Left lung (tissue), 10 donors: ENCODE results near the gene HIVEP3. TPM values are rescaled to one million over a fixed set of nuclear protein-coding genes. Genes with fewer than 3 reads are reported as not detected.

Experiments used
- ATAC-seq: fragments of 200-7000 bp; cut with Tn5 transposase; one replicate; pipeline ENCODE4 v1.9.1; 2020; ENCODE audit warnings: moderate library complexity
- DNase-seq, 4 donors: peaks; one replicate each; pipeline ENCODE4 v3.0.0-alpha.2; 2013 to 2020
- H3K27ac ChIP-seq, 2 donors: fragments of 200-600 bp; sonication (generic) in 1 of 2; one replicate each; pipeline versions ENCODE4 v1.5.0 to v1.8.0; 2020 to 2021
- H3K27me3 ChIP-seq, 2 donors: fragments of 200-600 bp; sonication (generic) in 1 of 2; one replicate each; pipeline versions ENCODE4 v1.5.0 to v1.8.0; 2020 to 2021
- H3K36me3 ChIP-seq, 2 donors: fragments of 200-600 bp; sonication (generic) in 1 of 2; one replicate each; pipeline versions ENCODE4 v1.5.0 to v1.8.0; 2020 to 2021
- H3K4me1 ChIP-seq, 2 donors: fragments of 200-600 bp; one replicate each; pipeline ENCODE4 v1.8.0; 2021
- H3K4me3 ChIP-seq, 2 donors: fragments of 200-600 bp; sonication (generic) in 1 of 2; one replicate each; pipeline versions ENCODE4 v1.5.0 to v1.8.0; 2020 to 2021; ENCODE audit warnings: mild to moderate bottlenecking in 1 of 2
- H3K9me3 ChIP-seq, 2 donors: fragments of 200-600 bp; sonication (generic) in 1 of 2; one replicate each; pipeline versions ENCODE4 v1.5.0 to v1.8.0; 2020 to 2021
- CTCF ChIP-seq, 2 donors: fragments of 200-600 bp; sonication (generic) in 1 of 2; IDR thresholded peaks; one replicate each; pipeline versions ENCODE4 v1.5.0 to v1.8.0; 2021; ENCODE audit warnings: antibody characterized with exemption in 2 of 2
- intact Hi-C, 2 donors: fragments of 100-400 bp; cut with DNase I; formaldehyde crosslinking; loops; one replicate each; pipeline versions ENCODE4 v1.11.2 to v1.14.2; 2022
- polyA plus RNA-seq, 6 donors: library from polyadenylated mRNA; unstranded; fragments of 120-200 nt; gene quantifications; one replicate each; pipeline ENCODE4 v1.2.1, GENCODE V29; 2013; ENCODE audit not compliant: insufficient read length in 6 of 6
- total RNA-seq, 2 donors: library from RNA; stranded (reverse); fragmentation: NEBNext Ultra II Directional; extraction: Animal tissue kit (Norgen Biotek cat#: 25700); gene quantifications; one replicate each; pipeline ENCODE4 v1.2.1, GENCODE V29; 2021
- donor health status: DM: no; HTN: yes; CAD: no.
- donor health status: DM: no; HTN: no; CAD: no.

The HIVEP3 gene
- total and polyA plus RNA-seq, 8 donors: 6.0 to 15.6 (median 7.4) TPM

- H3K4me3 ChIP-seq: no peak overlapping the region
- H3K4me1 ChIP-seq: peaks cover 7 to 48% of the 10 kb centered on the region in 2 donors
- TF ChIP-seq CTCF (IDR thresholded peaks at IDR 0.05): no peak
- no peaks in the 10 kb centered on the region for H3K36me3 ChIP-seq
- no peak overlapping the region for H3K27ac ChIP-seq
- ATAC-seq: peak; percentile 66
- peak in 1 of 4 donors; percentile 44 for DNase-seq
- peaks cover 0 to under 1% of the 10 kb centered on the region in 2 donors for H3K27me3 ChIP-seq
- intact Hi-C loops: no loop called here
- H3K9me3 ChIP-seq: no peaks in the 10 kb centered on the region
Observed at GRCh38 chr1:41656068-41656467, 262.7 kb downstream of the HIVEP3 start.

DNA sequence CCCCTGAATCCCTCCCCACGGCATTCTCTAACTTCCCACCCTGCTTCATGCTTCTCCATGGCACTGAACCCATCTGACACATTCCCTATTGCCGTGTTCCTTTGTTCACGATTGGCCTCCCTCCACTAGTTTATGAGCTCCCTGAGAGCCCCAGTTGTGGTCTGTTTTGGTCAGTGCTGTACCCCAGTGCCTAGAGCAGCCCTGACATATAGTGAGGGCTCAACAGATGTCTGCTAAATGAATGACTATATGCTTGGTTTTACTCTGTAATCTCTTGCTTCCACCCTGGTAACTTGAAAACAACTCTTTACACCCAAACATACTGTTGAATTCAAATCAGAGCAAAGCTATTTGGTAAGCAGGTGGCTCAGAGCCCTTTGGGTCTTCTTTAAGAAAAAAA is 263.1 kb downstream of the HIVEP3 start:
- DNase-seq (peak in 1 of 4 donors; percentile 9), ATAC-seq (no peak)
- TF ChIP-seq CTCF (IDR thresholded peaks at IDR 0.05): no peak
- H3K4me1 ChIP-seq: peaks cover 3 to 47% of the 10 kb centered on the region in 2 donors
- H3K27me3 ChIP-seq: no peaks in the 10 kb centered on the region
- no peak overlapping the region for H3K27ac ChIP-seq
- no peaks in the 10 kb centered on the region for H3K9me3 ChIP-seq
- no peaks in the 10 kb centered on the region for H3K36me3 ChIP-seq
- intact Hi-C loops: no loop called here
- no peak overlapping the region for H3K4me3 ChIP-seq

DNA sequence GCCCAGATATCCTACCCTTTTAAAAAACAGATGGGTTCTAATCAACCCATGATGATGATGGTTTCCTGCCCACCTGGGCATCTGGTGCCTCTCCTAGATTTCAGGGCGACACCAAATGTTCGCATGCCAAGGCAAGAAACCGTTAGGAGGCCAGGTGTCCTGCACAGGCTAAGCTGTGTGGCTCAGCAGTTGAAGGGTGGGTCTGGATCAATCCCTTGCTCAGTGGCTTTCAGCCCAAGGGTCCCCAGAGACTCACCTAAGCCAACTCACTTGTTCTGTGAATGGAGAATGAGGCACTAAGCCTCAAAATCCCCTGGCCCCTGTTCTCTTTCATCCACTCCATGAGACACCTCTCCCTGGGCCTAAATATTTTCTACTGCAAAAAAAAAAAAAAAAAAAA is 265.1 kb downstream of the HIVEP3 start:
- H3K9me3 ChIP-seq: no peaks in the 10 kb centered on the region
- DNase-seq: no peak
- intact Hi-C loops: no loop called here

DNA sequence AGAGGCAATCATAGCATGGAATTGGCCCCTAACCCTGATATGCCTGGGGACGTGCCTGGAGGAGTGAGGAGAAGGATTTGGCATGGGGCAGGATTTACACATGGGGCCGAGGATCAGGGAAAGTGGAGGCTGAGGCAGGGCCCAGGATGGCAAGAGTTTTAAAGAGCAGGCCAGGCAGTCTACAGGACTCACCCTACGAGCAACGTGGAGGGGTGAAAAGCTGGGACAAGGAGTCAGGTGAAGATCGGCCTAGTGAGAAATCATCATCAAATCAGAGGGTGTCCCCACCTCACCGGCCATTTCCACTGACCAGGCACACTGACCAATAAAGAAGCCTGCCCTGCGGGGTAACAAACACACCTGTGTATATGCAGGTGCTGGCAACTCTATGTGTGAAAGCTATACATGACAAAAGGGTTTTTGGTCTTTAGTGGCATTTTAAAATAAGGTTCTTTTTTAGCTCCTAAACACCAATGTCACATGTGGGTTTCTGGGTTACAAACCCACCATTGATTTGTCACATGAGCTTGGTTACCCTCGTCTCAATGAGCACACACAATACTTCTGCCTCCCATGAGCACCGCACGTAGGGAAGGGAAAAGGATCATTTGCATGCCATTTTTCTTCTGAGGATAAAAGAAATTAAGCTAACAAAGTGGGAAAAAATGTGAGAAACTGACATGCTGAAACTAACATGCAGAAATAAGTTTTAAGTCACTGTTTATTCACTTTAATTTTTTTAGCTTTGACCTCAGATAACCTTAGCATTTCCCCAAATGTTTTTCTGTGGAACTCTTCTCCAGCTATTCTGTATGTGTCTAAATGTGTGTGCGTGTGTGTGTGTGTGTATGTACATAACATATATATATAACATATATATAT is 266.1 kb downstream of the HIVEP3 start:
- intact Hi-C loops: no loop called here
- no peaks in the 10 kb centered on the region for H3K27me3 ChIP-seq
- ATAC-seq (no peak), DNase-seq (no peak)
- H3K4me3 ChIP-seq: no peak overlapping the region
- TF ChIP-seq CTCF (IDR thresholded peaks at IDR 0.05): no peak
- H3K9me3 ChIP-seq: no peaks in the 10 kb centered on the region
- H3K27ac ChIP-seq: no peak overlapping the region
- H3K36me3 ChIP-seq: no peaks in the 10 kb centered on the region
- peaks cover 0 to 43% of the 10 kb centered on the region in 2 donors for H3K4me1 ChIP-seq

More for the DNA sequence above, 265.1 kb downstream of the HIVEP3 start:
- Histone ChIP-seq H3K27ac (no peak overlapping the region), H3K4me1 (peaks cover 0 to 53% of the 10 kb centered on the region in 2 donors), H3K4me3 (no peak overlapping the region), H3K36me3 (no peaks in the 10 kb centered on the region), H3K27me3 (no peaks in the 10 kb centered on the region)
- TF ChIP-seq CTCF (IDR thresholded peaks at IDR 0.05): no peak
- no peak for ATAC-seq

DNA sequence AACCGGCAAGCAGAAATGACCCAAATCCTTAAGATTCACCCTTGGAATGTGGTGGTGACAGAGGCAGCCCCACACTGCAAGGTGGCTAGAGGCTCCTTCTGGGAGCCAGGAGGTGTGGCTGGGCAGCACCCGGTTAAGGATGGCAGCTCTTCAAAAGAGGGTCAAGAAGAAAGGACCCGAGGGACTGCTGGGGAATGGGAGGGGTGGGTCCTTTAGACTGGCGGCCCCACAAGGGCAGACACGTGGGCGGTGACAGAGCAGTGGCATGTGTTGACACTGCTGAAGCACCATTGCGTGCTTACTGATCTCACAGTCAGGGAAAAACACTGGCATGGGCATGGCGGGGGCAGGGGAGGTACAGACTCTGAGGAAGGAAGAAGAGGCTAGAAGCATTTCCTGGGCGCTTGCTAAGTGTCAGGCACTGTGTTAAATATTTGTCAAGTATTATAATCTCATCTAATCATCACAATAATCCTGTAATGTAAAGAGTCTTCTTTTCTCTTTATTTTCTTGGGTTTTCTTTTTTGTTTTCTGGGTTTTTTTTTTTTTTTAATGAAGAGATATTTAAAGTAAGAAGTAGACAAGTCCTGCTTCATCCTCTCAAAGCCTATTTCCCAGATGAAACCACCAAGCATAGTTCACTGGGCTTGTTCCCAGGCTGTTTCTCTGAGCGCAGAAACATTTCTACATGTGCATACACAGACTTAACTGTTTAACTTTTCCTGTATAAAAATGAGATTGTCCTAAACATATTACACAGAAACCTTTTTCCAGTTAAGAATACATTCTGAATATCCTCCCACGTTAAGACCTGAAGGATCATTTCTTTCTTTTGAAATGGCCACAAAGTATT is 268.5 kb downstream of the HIVEP3 start:
- peak; percentile 96 for ATAC-seq

More for the DNA sequence above, 268.5 kb downstream of the HIVEP3 start:
- no peak for TF ChIP-seq CTCF (IDR thresholded peaks at IDR 0.05)
- no peak overlapping the region for H3K4me3 ChIP-seq
- H3K27me3 ChIP-seq: no peaks in the 10 kb centered on the region
- DNase-seq: peak in 1 of 4 donors; percentile 79
- no peaks in the 10 kb centered on the region for H3K9me3 ChIP-seq
- H3K36me3 ChIP-seq: no peaks in the 10 kb centered on the region
- intact Hi-C loops: no loop called here
- H3K4me1 ChIP-seq: peaks cover 0 to 21% of the 10 kb centered on the region in 2 donors
- no peak overlapping the region for H3K27ac ChIP-seq
